Effector CD8-positive, alpha-beta T cell (primary cell): ENCODE results near the gene CD38.
"Not testable (repeated sequence)": the region's sequence is repeated elsewhere in the genome, so short reads cannot be mapped to it uniquely, and the experiment has no call there.

Experiments
- DNase-seq: peaks from one replicate; lab custom pipeline; 2025; lab: John Stamatoyannopoulos, UW

CD38 gene

DNA sequence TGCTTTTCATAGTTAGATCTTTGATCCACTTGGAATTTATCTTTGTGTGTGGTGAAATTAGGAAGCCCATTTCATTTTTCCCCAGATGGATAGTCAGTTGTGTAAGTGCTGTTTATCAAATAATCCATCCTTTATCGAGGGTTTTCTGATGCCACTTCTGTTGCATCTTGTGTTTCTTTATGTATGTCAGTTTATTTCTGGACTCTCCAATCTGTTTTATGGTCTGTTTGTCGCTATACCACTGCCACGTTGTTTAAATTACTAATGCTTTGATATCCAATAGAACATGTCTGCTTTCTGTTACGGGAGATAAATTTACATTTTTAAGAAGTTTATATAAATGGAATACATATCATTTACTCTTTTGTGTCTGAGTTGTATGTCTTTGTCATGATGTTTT, 21.0 kb downstream of the CD38 start:
- no peak for DNase-seq

DNA sequence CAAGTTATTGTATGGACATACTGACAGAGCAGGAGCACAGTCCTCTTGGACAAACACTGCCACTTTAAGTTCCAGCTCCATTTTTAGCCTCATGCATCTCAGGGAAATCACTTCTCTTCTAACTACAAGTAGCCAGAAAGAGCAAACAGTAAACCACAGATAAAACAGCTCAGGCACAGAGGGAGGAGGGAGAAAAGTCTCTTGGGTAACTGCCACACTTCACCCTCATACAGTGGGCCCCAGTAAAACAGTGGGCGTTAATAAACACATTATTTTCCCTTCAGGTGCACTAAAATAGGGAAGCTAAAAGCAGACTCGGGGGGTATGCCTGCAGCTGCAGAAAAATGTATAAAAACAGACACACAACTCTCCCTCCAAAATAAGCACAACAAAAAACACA, 21.6 kb downstream of the CD38 start:
- no peak for DNase-seq

DNA sequence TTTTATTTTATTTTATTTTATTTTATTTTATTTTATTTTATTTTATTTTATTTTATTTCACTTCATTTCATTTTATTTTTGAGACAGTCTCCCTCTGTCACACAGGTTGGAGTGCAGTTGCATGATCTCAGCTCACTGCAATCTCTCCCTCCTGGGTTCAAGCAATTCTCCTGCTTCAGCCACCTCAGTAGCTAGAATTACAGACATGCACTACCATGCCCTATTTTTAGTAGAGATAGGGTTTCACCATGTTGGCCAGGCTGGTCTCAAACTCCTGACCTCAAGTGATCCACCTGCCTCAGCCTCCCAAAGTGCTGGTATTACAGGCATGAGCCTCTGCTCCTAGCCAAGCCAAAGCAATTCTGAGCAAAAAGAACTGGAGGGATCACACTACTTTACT, 24.4 kb downstream of the CD38 start:
- DNase-seq: not testable (repeated sequence)

DNA sequence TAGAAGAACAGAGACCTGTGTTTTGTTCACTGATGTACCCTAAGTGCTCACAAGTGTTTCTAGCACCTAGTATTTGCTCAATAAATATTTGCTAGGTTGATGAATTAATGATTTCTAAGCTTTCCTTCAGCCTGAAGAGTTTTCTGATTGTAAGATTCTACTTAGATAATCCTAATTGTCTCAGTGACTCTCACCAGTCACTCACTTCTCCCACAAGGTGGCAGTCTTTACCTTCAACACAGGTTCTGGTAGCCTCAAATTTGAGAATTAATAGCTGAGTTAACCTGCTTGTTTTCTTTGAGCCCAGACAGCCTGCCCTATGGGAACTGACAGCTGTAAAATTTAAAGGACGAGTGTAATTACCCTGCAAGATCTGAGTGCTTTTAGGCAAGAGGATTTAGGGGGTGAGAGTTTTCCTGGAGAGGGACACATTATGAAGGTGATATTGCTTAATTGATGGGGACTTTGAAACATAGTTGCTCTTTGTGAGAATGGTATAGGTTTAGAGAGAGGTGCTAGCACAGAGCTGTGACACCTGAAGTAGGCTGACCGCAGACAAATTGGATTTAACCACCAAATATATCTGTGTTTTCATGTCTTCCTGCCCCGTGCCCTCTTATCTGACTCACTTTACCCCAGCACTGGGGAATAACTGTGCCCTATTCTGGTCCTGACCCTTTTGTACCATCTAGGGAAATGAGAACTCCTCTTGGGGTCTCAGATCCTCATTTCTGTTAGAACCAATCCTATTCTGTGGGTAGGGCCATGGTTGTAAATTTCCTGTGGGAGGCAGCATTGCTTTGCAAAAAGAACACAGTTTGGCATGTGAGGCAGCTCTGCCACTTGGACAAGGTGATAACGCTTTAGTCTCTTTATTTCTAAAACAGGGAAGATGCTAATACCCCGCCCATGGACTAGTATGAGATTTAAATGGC, 27.7 kb downstream of the CD38 start:
- no peak for DNase-seq

DNA sequence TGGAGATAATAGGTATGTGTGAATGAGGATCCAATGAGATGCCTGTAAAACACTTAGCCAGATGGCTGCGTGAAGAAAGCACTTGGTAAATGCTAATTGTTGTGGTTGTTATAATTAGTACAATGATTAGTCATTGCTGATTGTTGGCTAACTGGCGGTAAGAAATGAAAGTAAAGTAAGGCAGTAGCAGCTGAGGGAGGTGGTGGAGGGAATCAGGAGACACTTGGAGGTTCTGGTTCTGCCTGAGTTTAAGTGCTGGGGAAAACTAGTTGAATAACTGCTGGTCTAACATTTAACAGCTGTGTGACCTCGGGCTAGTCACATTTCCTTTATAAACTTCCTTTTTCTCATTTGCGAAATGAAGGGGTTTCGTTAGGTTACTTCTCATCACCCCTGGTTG, 30.9 kb downstream of the CD38 start:
- no peak for DNase-seq

DNA sequence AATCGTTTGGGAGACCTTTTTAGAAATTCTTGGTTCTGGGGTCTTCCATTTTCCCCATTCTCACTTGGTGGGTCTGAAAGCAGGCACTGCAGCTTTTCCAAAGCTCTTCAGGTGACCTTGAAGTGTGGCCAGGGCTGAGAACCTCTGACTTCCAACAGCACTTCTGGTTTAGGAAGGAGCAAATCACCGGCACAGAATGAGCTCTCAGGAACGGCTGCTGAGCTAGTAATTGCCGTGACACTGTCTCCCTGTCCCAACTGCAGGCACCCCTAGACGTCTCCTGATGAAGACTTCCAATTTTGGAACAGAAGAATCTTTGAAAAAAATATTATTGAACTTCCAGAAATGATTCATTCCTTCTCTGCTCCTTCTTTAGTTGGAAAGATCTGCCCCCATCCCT, 31.3 kb downstream of the CD38 start:
- DNase-seq: no peak

DNA sequence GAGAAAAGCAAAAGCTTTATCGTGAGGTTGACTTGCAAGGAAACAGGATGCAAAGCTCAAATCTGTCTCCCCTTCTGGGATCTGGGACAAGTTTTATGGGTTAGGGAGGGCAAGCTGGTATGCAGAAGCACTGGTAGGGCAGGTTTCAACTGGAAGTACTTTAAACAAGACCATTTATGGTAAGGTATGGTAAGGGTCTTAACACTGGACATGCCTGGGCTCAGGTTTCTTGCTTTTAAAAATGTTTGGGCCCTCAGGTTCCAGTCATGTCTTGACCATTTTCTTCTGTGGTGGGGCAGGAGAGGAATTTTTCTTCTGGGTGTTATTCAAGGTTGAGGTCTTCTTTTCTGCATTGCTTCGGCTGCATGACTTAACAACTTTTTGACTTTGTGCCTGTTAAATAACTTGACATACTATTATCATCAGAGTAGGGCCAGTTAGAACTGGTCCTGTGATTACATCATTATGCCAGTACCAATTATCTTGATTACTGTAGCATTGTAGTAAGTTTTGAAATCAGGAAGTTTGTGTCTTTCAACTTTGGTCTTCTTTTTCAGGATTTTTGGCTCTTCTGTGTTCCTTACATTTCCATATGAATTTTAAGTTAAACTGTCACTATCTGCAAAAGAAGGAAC, 33.7 kb downstream of the CD38 start:
- DNase-seq: no peak

DNA sequence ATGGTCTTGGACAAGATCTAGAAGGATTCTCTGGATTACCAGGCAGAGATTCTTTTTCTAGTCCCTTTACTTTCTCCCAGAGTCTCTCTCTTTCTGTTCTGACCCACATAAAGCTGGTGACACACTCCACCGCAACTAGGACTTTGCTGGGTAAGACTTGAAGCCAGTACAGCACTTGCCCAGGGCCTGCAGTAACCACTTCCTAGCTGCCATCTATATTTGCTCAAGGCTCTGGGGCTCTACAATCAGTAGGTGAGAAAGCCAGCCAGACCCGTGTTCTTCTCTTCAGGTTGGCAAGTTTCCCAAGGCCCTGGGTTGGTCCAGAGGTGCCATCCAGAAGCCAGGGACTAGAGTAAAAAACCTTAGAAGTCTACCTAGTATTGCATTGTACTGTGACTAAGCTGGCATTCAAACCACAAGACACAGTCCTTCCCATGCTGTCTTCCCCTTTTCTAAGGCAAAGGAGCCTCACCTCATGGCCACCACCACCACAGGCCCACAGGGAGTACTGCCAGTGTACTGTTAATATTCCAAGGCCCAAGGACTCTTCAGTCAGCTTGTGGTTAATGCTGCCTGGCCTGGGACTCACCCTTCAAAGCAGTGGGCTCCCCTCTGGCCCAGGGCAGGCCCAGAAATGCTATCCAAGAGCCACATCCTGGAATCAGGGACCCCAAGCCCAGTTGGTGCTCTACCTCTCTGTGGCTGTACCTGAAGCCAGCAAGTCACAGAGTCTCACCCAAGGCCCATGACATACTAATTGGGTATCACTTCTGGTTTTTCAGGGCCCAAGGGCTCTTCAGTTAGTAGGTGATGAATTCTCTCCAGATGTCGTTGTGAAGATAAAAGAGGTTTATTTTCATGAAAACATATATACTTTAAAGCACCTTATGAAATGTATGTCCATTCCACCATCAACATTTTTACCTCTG, 54.7 kb downstream of the CD38 start:
- no peak for DNase-seq

DNA sequence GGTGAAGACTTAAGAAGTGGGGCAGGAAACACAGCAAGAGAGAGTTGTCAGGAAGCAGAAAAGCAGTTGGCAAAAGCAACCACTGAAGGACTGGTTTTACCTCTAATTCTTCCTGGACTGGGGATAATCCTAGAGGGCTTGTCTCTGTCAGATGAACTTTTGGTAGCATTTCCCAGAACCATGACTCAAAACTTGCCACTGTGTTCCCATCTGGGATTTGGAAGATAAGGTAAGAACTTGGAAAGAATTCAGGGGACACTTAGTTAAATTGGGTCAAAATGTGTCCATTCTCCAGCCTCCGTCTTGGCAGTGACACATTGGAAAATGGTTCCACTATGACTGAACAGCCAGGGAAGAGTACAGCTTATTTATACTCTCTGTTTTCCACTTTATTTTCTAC, 55.7 kb downstream of the CD38 start:
- DNase-seq: no peak

DNA sequence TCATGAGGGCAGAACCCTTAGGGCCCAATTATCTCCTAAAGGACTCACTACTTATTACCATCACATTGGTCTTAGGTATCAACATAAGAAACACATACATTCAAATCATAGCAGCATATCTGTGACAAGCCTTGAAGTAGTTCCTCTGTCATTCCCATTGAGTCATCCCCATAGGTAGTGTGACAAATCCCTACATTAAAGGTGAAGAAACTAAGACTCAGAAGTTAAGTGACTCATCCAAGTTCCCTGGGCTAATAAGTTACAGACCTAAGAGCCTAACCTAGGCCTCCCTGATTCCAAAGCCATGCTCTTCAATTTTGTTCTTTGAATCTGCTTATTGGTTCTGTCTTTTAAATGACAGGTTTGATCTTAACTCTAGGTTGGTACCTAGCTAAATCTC, 58.2 kb downstream of the CD38 start:
- DNase-seq: no peak

DNA sequence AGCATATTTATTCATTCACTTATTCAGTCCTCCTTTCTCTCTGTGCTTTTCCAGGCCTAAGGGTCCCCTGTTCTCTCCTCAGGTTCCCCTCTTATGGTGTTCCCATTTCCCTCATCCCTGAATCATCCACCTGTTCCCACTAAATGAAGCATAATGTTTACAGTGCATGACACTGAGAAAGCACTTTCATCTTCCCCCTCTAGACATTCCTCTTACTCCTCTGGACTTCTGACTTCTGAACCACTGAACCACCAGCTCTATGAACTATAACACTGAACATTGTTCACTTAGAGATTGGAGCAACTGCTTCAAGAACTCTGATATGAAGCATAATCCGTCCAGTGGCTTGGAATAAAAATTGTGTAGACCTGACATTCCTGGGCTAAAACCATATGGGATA, 59.5 kb downstream of the CD38 start:
- DNase-seq: no peak

DNA sequence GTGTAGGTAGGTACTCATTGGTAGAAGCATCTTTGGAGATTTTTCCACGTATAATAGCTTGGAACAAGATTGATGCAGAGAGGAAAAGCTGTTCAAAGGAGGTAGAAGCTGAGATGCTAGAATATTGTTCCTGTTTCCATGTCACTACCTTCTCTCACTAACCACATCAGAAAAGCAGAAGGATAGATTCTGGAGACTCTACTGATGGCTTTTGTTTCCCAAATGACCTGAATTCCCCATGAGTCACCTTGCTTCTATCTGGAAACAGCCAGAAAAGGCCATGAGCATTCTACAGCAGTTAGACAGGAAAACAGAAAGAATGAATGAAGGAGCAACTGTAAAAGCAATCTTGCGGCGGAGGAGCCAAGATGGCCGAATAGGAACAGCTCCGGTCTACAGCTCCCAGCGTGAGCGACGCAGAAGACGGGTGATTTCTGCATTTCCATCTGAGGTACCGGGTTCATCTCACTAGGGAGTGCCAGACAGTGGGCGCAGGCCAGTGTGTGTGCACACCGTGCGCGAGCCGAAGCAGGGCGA, 63.1 kb downstream of the CD38 start:
- DNase-seq: not testable (repeated sequence)

DNA sequence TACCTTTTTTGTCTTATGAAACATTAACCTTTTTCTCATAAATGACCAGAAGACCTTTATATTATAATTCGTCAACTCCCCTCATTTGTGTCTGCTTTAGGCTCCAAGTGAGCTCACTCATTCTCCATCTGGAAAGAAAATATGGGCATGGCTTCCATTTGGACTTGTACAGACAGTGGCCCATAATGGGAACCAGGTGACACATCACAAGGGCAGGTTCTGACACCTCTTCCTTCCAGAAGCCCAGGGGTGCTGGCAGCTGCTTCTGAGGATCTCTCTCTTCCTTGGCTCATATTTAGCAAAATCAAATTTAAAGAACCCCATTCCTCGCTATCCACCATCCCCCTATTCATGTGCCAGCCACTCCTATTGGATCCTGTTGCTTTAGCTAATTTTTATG, 69.6 kb downstream of the CD38 start:
- DNase-seq: no peak

DNA sequence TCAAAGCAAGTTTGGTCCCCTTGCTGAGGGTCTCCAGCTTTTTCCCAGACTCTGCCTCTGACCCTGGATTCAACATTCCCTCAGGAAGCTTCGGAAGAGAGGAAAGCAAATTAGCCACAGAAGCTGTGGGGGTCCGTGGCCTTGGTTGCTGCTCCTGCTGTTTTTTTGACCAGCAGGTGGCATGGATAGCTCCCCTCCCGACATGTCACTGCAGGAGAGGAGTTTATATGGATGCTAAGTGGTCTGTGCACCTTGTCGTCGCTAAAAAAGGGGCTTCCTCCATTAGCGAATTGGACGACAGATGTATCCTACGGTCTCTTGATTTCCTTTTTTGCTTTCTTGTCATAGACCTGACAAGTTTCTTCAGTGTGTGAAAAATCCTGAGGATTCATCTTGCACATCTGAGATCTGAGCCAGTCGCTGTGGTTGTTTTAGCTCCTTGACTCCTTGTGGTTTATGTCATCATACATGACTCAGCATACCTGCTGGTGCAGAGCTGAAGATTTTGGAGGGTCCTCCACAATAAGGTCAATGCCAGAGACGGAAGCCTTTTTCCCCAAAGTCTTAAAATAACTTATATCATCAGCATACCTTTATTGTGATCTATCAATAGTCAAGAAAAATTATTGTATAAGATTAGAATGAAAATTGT, 70.2 kb downstream of the CD38 start:
- DNase-seq: no peak

DNA sequence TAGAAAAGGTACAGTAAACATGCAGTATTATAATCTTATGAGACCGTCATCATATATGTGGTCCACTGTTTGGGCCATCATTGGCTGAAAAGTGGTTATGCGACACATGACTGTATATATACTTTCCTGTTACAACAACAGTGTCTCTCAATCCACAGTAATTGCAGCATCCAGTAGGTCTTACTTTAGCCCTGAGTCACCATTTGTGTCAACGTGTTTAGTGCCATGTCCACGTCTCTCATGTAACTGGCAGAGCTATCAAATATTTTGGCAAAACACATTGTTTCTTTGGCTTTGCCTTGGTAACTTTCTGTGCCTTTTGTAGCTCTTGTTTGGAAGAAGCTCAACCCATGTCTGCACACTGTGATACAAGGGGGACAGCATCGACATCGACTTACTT, 73.8 kb downstream of the CD38 start:
- DNase-seq: no peak

DNA sequence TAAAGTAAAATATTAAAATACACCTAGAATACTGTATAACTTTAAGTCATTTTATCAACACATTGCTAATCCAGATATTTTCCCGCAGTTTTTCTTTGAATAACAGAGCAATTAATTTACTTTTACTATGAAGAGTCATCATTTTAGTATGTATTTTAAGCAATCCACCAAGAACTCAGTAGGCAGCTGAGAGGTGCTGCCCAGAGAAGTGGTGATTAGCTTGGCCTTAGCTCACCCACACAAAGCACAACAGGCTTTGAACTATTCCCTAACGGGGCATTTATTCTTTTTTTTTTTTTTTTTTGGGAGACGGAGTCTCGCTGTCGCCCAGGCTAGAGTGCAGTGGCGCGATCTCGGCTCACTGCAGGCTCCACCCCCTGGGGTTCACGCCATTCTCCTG, 74.4 kb downstream of the CD38 start:
- no peak for DNase-seq

DNA sequence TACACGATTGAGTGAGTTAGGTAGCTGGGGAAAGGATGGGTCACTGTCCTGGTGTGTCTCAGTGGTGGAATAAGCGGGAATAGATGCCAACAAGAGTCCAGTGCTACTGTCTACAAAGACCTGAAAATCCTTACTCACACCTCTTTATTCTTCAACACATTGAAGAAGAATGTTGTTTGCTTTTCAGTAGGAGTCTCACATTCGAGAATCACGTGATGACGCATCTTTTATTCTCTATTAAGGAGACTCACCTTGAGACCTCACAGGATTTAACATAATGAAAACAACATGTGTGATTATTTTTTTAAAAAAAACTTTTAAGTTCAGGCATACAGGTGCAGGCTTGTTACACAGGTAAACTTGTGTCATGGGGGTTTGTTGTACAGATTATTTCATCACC, 75.2 kb downstream of the CD38 start:
- no peak for DNase-seq

DNA sequence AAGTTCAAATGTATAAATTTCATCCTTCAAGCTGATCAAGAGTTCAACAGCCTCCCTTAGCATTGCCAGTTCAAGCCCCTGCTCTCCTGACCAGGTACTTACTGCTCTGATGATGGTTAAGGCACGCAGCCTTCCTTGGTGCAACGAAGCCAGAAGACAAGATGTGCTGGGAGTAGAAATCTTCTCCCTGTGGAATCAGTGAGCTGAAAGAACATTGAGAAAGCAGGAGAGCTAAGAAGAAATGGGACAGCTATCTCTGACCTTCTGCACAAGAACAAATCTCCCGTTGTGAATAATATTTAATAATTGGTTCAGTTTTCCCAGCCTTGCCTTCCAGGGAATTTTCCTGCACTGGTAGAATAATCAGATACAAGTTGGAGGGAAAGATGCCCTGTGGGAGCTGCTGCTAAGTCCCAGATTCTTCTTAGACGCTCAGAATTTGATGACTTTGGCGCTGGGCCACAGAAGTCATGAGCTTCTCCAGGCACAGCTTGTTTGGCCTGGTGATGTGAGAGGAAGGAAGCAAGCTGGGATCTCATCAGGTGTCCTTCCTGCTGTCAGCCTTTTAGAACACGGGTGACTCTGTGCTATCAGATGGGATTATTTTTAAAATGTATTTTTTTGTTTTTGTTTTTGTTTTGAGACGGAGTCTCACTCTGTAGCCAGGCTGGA, 77.8 kb downstream of the CD38 start:
- DNase-seq: no peak

DNA sequence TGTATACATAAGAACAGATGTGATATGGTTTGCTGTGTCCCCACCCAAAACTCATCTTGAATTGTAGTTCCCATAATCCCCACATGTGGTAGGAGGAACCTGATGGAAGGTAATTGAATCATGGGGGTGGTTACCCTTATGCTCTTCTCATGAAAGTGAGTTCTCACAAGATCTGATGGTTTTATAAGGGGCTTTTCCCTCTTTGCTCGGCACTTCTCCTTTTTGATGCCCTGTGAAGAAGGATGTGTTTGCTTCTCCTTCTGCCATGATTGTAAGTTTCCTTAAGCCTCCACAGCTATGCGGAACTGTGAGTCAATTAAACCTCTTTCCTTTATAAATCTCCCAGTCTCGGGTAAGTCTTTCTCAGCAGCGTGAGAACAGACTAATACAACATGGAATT, 83.1 kb downstream of the CD38 start:
- not testable (repeated sequence) for DNase-seq

DNA sequence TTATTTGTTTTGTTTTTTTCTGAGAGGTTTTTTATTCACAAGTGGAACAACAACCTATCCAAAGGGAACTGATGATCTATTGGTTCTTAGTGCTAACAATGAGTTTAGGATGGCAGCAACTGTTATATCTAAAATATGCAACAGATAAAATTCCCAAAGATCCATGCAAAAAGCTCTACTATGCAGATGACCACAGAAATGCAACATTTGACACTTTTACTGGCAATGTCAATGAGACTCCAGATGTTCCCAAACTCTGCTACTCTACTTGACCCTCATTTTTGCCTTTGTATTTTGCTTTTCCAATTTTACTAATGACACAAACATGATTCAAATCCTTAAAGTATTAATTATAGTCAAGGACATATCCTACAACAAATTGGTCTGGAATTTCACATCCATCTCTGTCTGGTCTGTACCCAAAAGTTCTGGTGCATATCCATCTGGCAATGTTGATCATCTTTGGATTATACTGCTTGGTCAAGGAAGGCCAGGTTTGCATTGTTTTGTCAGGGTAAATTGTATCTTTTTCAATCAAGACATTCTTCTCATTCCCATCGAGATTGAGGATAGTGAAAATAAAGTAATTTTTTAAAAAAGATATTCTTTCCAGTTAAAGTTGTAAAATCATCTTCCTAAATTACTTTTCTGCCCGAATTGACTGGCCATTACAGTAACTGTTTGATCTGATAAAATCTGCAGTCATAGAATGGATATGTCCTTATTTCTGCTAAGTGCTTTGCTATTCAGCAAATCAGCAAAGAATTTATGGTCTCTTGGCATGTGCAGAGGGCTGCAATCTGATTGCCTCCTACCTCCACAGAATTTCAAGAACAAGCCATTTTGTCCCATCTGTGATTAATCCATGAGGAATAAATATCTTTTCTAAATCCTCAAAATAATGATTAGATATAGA, 86.8 kb downstream of the CD38 start:
- DNase-seq: no peak
